Astrocyte of the spinal cord (primary cell): ENCODE data around the gene GDNF.

ENCODE experiments used
- DNase-seq: peaks from one replicate; pipeline ENCODE4 v3.0.0; 2011; ENCODE audit warnings: low read depth, low spot score
- H3K4me3 ChIP-seq: 2 replicates; pipeline ENCODE4 v1.5.1; 2011; ENCODE audit warnings: low read depth, mild to moderate bottlenecking, low read length, moderate library complexity
- CTCF ChIP-seq: IDR thresholded peaks from 2 replicates; pipeline ENCODE4 v1.5.1; 2012; ENCODE audit warnings: low read depth, mild to moderate bottlenecking, low read length, inconsistent platforms
- in situ Hi-C: cut with HindIII; loops from 2 replicates; pipeline ENCODE4 v1.10.0; 2017; ENCODE audit warnings: low sequenced_read_pairs

Gene GDNF

GRCh38 chr5:37836235-37836591, 3.6 kb downstream of the GDNF start:
- in situ Hi-C loops, result no loop called here
- no peak for TF ChIP-seq CTCF
- DNase-seq, result no peak
- H3K4me3 ChIP-seq, result peak overlapping the region; percentile 58

GRCh38 chr5:37835380-37835973, 4.4 kb downstream of the GDNF start:
- no peak for TF ChIP-seq CTCF
- peak overlapping the region; percentile 31 for H3K4me3 ChIP-seq
- no peak for DNase-seq
- in situ Hi-C loops, result no loop called here

GRCh38 chr5:37834542-37835379, 5.1 kb downstream of the GDNF start:
- peak overlapping the region; percentile 31 for H3K4me3 ChIP-seq
- in situ Hi-C loops, result no loop called here
- no peak for DNase-seq
- TF ChIP-seq CTCF, result no peak

GRCh38 chr5:37833990-37834389, 5.9 kb downstream of the GDNF start:
- in situ Hi-C loops, result no loop called here
- DNase-seq, result no peak
- TF ChIP-seq CTCF, result no peak
- H3K4me3 ChIP-seq, result no peak overlapping the region

- in situ Hi-C loops, result no loop called here
- DNase-seq, result no peak
- H3K4me3 ChIP-seq, result no peak overlapping the region
- no peak for TF ChIP-seq CTCF
Observed at GRCh38 chr5:37831821-37832534, 7.9 kb downstream of the GDNF start.

GRCh38 chr5:37830348-37830747, 9.5 kb downstream of the GDNF start:
- in situ Hi-C loops, result no loop called here
- no peak for TF ChIP-seq CTCF
- DNase-seq, result no peak
- H3K4me3 ChIP-seq, result no peak overlapping the region
